ENCODE results near the gene IFT122.

The IFT122 gene

GRCh38 chr3:129520960-129521359 lies 80.9 kb downstream of the IFT122 start:
- no peak for TF ChIP-seq CTCF (IDR thresholded peaks at IDR 0.05; ENCODE audit: low read depth, low read length, missing control alignments)

GRCh38 chr3:129521611-129522010 lies 81.6 kb downstream of the IFT122 start:
- no peak for DNase-seq
- H3K27me3 ChIP-seq (replicated peaks) = no peaks in the 10 kb centered on the region
- in situ Hi-C loops (cut with HindIII; ENCODE audit: low pct_ligation_motif_present, low sequenced_read_pairs) = no loop called here
- H3K27ac ChIP-seq = no peak overlapping the region
- no peak overlapping the region for H3K4me3 ChIP-seq (ENCODE audit: low read depth, low read length)
- no peak for TF ChIP-seq CTCF (IDR thresholded peaks at IDR 0.05; ENCODE audit: low read depth, low read length, missing control alignments)
- no peaks in the 10 kb centered on the region for H3K36me3 ChIP-seq (replicated peaks)

More at GRCh38 chr3:129520960-129521359, 80.9 kb downstream of the IFT122 start:
- DNase-seq = no peak
- H3K36me3 ChIP-seq (replicated peaks) = no peaks in the 10 kb centered on the region
- H3K4me3 ChIP-seq (ENCODE audit: low read depth, low read length) = no peak overlapping the region
- no peak overlapping the region for H3K27ac ChIP-seq
- H3K27me3 ChIP-seq (replicated peaks) = no peaks in the 10 kb centered on the region
- in situ Hi-C loops (cut with HindIII; ENCODE audit: low pct_ligation_motif_present, low sequenced_read_pairs) = no loop called here

- Histone ChIP-seq H3K4me3 (ENCODE audit: low read depth, low read length) (no peak overlapping the region), H3K27me3 (replicated peaks) (no peaks in the 10 kb centered on the region), H3K27ac (no peak overlapping the region), H3K36me3 (replicated peaks) (no peaks in the 10 kb centered on the region)
- no peak for TF ChIP-seq CTCF (IDR thresholded peaks at IDR 0.05; ENCODE audit: low read depth, low read length, missing control alignments)
- in situ Hi-C loops (cut with HindIII; ENCODE audit: low pct_ligation_motif_present, low sequenced_read_pairs) = no loop called here
- DNase-seq = no peak
Measured at GRCh38 chr3:129522953-129523352, 82.9 kb downstream of the IFT122 start.

- Histone ChIP-seq H3K36me3 (replicated peaks) (no peaks in the 10 kb centered on the region), H3K27ac (no peak overlapping the region), H3K27me3 (replicated peaks) (no peaks in the 10 kb centered on the region), H3K4me3 (ENCODE audit: low read depth, low read length) (no peak overlapping the region)
- TF ChIP-seq CTCF (IDR thresholded peaks at IDR 0.05; ENCODE audit: low read depth, low read length, missing control alignments) = no peak
- in situ Hi-C loops (cut with HindIII; ENCODE audit: low pct_ligation_motif_present, low sequenced_read_pairs) = no loop called here
- no peak for DNase-seq
Measured at GRCh38 chr3:129524081-129524480, 84.1 kb downstream of the IFT122 start.

- peak; percentile 67 for DNase-seq
- TF ChIP-seq CTCF (IDR thresholded peaks at IDR 0.05; ENCODE audit: low read depth, low read length, missing control alignments) = no peak
- no peaks in the 10 kb centered on the region for H3K27me3 ChIP-seq (replicated peaks)
- H3K36me3 ChIP-seq (replicated peaks) = no peaks in the 10 kb centered on the region
- H3K27ac ChIP-seq = no peak overlapping the region
- no peak overlapping the region for H3K4me3 ChIP-seq (ENCODE audit: low read depth, low read length)
- in situ Hi-C loops (cut with HindIII; ENCODE audit: low pct_ligation_motif_present, low sequenced_read_pairs) = no loop called here
Measured at GRCh38 chr3:129525341-129525968, 85.4 kb downstream of the IFT122 start.

Data from brain microvascular endothelial cell (primary cell).